ENCODE measurements around the gene SMIM12.

Gene SMIM12

DNA sequence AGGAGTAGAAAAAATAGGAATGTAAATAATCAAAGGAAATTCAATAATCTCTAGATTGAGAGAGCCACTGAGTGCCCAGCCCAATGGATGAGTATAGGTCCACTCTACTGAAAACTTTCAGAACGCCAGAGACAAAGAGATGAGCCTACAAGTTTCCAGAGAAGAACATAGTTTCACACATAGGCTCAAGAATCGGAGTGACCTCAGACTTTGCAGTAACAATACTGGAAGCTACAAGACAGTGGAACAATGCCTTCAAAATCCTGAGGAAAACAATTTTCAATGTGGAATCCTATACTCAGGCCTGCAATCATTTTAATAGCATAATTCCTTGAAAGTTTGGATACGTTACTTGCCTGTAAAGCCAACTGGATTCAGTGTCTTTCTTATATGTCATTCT lies 55.8 kb downstream of the SMIM12 start:
- in situ Hi-C loops (cut with HindIII; ENCODE audit: low sequenced_read_pairs), result no loop called here

Data from DLD1 (cell line).